ENCODE results near the gene CFHR5.

The CFHR5 gene

GRCh38 chr1:197021716-197022115 lies 44.4 kb downstream of the CFHR5 start:
- TF ChIP-seq FOXM1 (IDR thresholded peaks at IDR 0.05; ENCODE audit: borderline replicate concordance, low read depth) (no peak), TEAD4 (IDR thresholded peaks at IDR 0.05) (no peak), TCF12 (IDR thresholded peaks at IDR 0.05; ENCODE audit: low read depth) (no peak), EP300 (IDR thresholded peaks at IDR 0.05; ENCODE audit: borderline replicate concordance) (no peak), REST (IDR thresholded peaks at IDR 0.05; ENCODE audit: low read depth) (no peak), YY1 (IDR thresholded peaks at IDR 0.05; ENCODE audit: low read depth) (no peak), RAD21 (IDR thresholded peaks at IDR 0.05; ENCODE audit: low read depth) (no peak)

- no peak for TF ChIP-seq YY1 (IDR thresholded peaks at IDR 0.05; ENCODE audit: low read depth)
- TF ChIP-seq CEBPB (IDR thresholded peaks at IDR 0.05): no peak
- no peak for TF ChIP-seq REST (IDR thresholded peaks at IDR 0.05; ENCODE audit: low read depth)
- TF ChIP-seq NFIC (IDR thresholded peaks at IDR 0.05): no peak
- no peak for TF ChIP-seq EP300 (IDR thresholded peaks at IDR 0.05; ENCODE audit: borderline replicate concordance)
- no peak for TF ChIP-seq RAD21 (IDR thresholded peaks at IDR 0.05; ENCODE audit: low read depth)
- TF ChIP-seq USF1 (IDR thresholded peaks at IDR 0.05): no peak
- no peak for TF ChIP-seq TAF1 (IDR thresholded peaks at IDR 0.05; ENCODE audit: low read depth)
- no peak for TF ChIP-seq MAX (IDR thresholded peaks at IDR 0.05)
- TF ChIP-seq ZBTB7A (IDR thresholded peaks at IDR 0.05; ENCODE audit: low read depth): no peak
- no peak for TF ChIP-seq TCF12 (IDR thresholded peaks at IDR 0.05; ENCODE audit: low read depth)
- no peak for TF ChIP-seq EGR1 (IDR thresholded peaks at IDR 0.05)
- TF ChIP-seq TEAD4 (IDR thresholded peaks at IDR 0.05): no peak
- TF ChIP-seq FOXM1 (IDR thresholded peaks at IDR 0.05; ENCODE audit: borderline replicate concordance, low read depth): no peak
- TF ChIP-seq CREB1 (IDR thresholded peaks at IDR 0.05; ENCODE audit: low read depth): no peak
Observed at GRCh38 chr1:197024460-197024859, 47.1 kb downstream of the CFHR5 start.

- TF ChIP-seq FOXM1 (IDR thresholded peaks at IDR 0.05; ENCODE audit: borderline replicate concordance, low read depth) (no peak), EP300 (IDR thresholded peaks at IDR 0.05; ENCODE audit: borderline replicate concordance) (no peak), YY1 (IDR thresholded peaks at IDR 0.05; ENCODE audit: low read depth) (no peak), TAF1 (IDR thresholded peaks at IDR 0.05; ENCODE audit: low read depth) (no peak), ZBTB7A (IDR thresholded peaks at IDR 0.05; ENCODE audit: low read depth) (no peak), MAX (IDR thresholded peaks at IDR 0.05) (no peak), REST (IDR thresholded peaks at IDR 0.05; ENCODE audit: low read depth) (no peak), RAD21 (IDR thresholded peaks at IDR 0.05; ENCODE audit: low read depth) (no peak), EGR1 (IDR thresholded peaks at IDR 0.05) (no peak), NFIC (IDR thresholded peaks at IDR 0.05) (no peak), TEAD4 (IDR thresholded peaks at IDR 0.05) (no peak), USF1 (IDR thresholded peaks at IDR 0.05) (no peak), CREB1 (IDR thresholded peaks at IDR 0.05; ENCODE audit: low read depth) (no peak)
Observed at GRCh38 chr1:197027359-197027758, 50.0 kb downstream of the CFHR5 start.

GRCh38 chr1:197029749-197030148 lies 52.4 kb downstream of the CFHR5 start:
- TF ChIP-seq REST (IDR thresholded peaks at IDR 0.05; ENCODE audit: low read depth): no peak
- no peak for TF ChIP-seq EP300 (IDR thresholded peaks at IDR 0.05; ENCODE audit: borderline replicate concordance)
- no peak for TF ChIP-seq RAD21 (IDR thresholded peaks at IDR 0.05; ENCODE audit: low read depth)
- TF ChIP-seq EGR1 (IDR thresholded peaks at IDR 0.05): no peak
- no peak for TF ChIP-seq TCF12 (IDR thresholded peaks at IDR 0.05; ENCODE audit: low read depth)
- no peak for TF ChIP-seq CREB1 (IDR thresholded peaks at IDR 0.05; ENCODE audit: low read depth)
- no peak for TF ChIP-seq CEBPB (IDR thresholded peaks at IDR 0.05)
- no peak for TF ChIP-seq MAX (IDR thresholded peaks at IDR 0.05)
